Measurements from ENCODE around the gene NACAD. TPM values are rescaled to one million over a fixed set of nuclear protein-coding genes. Genes with fewer than 3 reads are reported as not detected.

The NACAD gene
- polyA plus RNA-seq, 3 donors = 0.95 to 3.3 (median 2.0) TPM

DNA sequence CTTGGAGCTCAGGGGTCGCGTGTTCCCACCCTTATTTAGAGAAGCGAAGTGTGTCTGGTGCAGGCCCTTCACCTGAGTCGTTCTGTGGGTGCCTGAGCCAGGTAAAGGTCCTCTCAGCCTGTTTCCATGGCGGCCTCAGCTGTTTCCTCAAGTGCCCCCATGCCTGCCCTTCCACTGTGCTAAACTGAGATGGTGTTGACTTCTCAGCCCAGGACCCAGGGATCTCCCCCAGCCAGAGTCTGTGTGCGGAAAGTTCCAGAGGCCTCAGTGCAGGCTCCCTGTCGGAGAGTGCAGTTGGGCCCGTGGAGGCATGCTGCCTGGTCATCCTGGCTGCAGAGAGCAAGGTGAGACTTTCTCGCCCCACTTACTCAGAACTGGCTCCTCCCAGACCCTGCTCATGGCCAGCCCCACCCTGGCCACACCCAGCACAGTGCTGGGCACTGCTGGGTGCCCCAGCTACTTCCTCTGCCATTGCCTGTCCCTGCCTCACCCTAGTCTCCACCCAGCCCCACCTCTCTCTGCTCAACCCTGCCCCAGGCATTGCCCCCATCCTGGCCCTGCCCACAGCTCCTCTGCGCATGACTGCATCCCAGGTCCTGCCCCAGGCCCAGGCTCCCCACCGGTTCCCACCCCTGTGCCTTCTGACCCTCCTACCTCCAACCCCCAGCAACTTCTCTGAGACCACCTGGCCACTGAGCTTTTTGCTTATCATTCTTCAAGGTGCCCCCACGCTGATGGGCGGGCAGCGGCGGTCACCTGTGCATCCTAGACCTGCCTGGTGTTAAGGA, 20.3 kb downstream of the NACAD start:
- WGBS, 3 donors = 95 to 97% (median 95%) methylated on average over 15 of the region's 15 CpGs
- H3K27ac ChIP-seq (ENCODE audit: low read depth, low read length) = no peak overlapping the region

- H3K27ac ChIP-seq (ENCODE audit: low read depth, low read length) = no peak overlapping the region
- 86 to 92% (median 91%) methylated on average over 3 of the region's 3 CpGs for WGBS, 3 donors
Observed at GRCh38 chr7:45067582-45067981, 21.2 kb downstream of the NACAD start.

DNA sequence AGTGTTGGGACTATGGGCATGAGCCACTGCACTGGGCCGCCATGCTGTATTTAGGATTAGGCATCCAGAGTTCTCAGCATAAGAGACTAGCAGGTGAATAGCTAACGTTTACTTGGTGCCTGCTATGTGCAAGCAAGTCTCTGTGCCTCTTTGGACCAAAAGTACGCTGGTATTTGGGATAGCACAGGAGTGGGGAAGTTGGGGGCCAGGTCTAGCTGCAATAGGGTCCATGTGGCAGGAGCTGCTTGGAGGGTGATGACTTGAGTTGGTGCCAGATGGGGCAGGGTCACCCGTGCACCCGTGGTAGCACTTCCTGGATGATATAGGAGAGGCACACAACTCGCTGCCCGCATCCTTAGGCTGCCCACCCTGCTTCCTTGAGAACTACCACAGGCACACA, 22.4 kb downstream of the NACAD start:
- WGBS, 3 donors = 76 to 91% (median 76%) methylated on average over 7 of the region's 7 CpGs
- H3K27ac ChIP-seq (ENCODE audit: low read depth, low read length) = no peak overlapping the region

GRCh38 chr7:45065031-45065995, 23.5 kb downstream of the NACAD start:
- 82 to 94% (median 88%) methylated on average over 12 of the region's 12 CpGs for WGBS, 3 donors
- no peak overlapping the region for H3K27ac ChIP-seq (ENCODE audit: low read depth, low read length)

- WGBS, 3 donors = 89 to 98% (median 90%) methylated on average over 16 of the region's 16 CpGs
- H3K27ac ChIP-seq (ENCODE audit: low read depth, low read length) = no peak overlapping the region
Observed at GRCh38 chr7:45064047-45064725, 24.6 kb downstream of the NACAD start.

DNA sequence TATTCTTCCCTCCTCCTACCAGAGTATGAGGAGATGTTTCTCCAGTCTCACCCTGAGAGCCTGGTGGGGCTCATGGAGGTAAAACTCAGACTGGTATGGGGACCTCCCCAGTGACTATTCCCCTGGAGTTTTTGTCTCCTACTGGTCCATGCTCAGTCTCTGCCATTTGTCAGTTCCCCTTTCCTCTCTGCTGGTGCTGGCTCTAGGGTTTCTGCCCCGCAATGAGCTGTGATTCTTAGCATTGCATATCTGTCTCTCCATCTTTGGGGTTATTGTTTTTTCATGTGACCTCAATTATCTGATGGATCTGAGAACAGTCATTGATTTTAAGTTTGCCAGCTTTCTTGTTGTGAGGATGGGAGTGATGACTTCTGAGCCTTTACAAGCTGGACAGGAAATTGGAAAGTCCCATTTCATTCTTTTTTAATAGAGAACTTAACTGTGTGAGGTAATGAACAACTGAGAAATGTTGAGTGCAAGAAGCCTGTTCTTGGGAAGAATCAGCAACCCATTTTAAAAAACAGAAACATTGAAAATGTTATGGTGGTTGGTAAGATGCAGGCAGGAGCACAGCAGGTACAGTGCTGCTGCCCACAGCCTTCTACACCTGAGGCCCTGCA, 26.9 kb downstream of the NACAD start:
- 83 to 95% (median 92%) methylated on average over 1 of the region's 1 CpG for WGBS, 3 donors
- no peak overlapping the region for H3K27ac ChIP-seq (ENCODE audit: low read depth, low read length)

- no peak overlapping the region for H3K27ac ChIP-seq (ENCODE audit: low read depth, low read length)
- WGBS, 3 donors = 97 to 99% (median 98%) methylated on average over 2 of the region's 2 CpGs
Observed at GRCh38 chr7:45061352-45061751, 27.4 kb downstream of the NACAD start.

DNA sequence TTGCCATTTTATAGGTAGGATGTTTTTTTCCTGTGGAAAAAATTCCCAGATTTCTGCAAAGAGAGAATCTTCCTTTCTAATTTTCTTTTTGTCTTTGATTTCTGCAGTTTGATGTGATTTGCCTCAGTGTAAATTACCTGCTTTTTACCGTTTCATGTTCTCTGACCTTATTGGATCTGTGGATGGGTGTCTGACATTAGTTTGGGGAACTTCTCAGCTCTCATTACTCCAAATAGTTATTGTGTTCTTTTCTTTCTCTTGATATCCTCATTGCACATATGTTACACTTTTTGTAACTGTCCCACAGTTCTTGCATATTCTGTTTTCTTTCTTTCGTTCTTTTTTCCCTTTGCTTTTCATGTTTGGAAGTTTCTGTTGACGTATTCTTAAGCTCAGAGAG, 28.5 kb downstream of the NACAD start:
- WGBS, 3 donors = 96 to 99% (median 98%) methylated on average over 3 of the region's 3 CpGs
- no peak overlapping the region for H3K27ac ChIP-seq (ENCODE audit: low read depth, low read length)

- no peak overlapping the region for H3K27ac ChIP-seq (ENCODE audit: low read depth, low read length)
- WGBS, 3 donors = 85 to 92% (median 90%) methylated on average over 5 of the region's 5 CpGs
Observed at GRCh38 chr7:45057878-45058277, 30.9 kb downstream of the NACAD start.

GRCh38 chr7:45055594-45056219, 33.1 kb downstream of the NACAD start:
- 98 to 99% (median 98%) methylated on average over 5 of the region's 5 CpGs for WGBS, 3 donors

GRCh38 chr7:45055016-45055415, 33.8 kb downstream of the NACAD start:
- WGBS, 3 donors = 81 to 88% (median 86%) methylated on average over 5 of the region's 5 CpGs
- no peak overlapping the region for H3K27ac ChIP-seq (ENCODE audit: low read depth, low read length)

More at GRCh38 chr7:45055594-45056219, 33.1 kb downstream of the NACAD start:
- H3K27ac ChIP-seq (ENCODE audit: low read depth, low read length) = no peak overlapping the region

- H3K27ac ChIP-seq (ENCODE audit: low read depth, low read length) = no peak overlapping the region
- WGBS, 3 donors = 94 to 96% (median 96%) methylated on average over 3 of the region's 3 CpGs
Observed at GRCh38 chr7:45054442-45054841, 34.3 kb downstream of the NACAD start.

DNA sequence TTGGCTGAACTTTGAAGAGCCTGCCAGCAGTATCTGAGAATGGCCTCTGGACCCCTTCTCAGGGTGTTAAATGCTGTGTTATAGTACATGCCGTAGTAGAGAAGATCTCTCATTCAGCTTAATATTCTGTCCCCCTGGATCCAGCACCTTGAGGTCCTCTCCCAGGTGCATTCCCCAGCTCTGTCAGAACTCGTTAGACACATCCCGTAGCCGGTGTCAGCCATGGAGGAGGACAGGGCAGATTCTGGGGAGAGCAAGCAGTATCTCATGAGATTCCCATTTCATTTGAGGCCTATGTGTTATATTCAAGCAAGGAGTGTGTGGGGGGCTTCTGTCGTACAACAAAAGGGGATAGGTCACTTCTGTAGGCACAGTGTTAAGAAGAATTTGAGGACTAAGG, 34.8 kb downstream of the NACAD start:
- H3K27ac ChIP-seq (ENCODE audit: low read depth, low read length) = no peak overlapping the region
- WGBS, 3 donors = 98 to 100% (median 99%) methylated on average over 5 of the region's 5 CpGs

- 63 to 99% (median 64%) methylated on average over 6 of the region's 6 CpGs for WGBS, 3 donors
- no peak overlapping the region for H3K27ac ChIP-seq (ENCODE audit: low read depth, low read length)
Observed at GRCh38 chr7:45053401-45053800, 35.4 kb downstream of the NACAD start.

DNA sequence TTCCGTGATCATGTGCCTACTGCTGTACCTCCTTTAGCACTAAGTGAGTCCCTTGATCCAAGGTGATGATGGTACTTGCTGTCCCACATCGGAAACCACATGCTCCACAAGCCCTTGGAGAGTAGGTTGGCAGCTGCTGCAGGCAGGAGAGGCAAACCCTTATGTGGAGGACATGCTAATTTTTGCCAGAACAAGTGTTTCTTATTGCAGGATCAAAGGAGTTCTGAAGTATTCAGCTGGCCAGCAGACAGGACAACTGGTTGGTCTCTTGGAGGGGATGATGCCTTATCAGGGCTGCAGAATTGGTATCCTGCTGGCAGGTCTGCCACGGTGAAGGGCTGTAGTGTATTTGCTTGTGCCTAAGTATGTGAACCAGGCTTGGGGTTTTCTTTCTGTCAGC, 36.8 kb downstream of the NACAD start:
- WGBS, 3 donors = 83 to 92% (median 91%) methylated on average over 3 of the region's 3 CpGs
- H3K27ac ChIP-seq (ENCODE audit: low read depth, low read length) = no peak overlapping the region

GRCh38 chr7:45050198-45050597, 38.6 kb downstream of the NACAD start:
- WGBS, 3 donors = 90 to 96% (median 94%) methylated on average over 2 of the region's 2 CpGs
- no peak overlapping the region for H3K27ac ChIP-seq (ENCODE audit: low read depth, low read length)

DNA sequence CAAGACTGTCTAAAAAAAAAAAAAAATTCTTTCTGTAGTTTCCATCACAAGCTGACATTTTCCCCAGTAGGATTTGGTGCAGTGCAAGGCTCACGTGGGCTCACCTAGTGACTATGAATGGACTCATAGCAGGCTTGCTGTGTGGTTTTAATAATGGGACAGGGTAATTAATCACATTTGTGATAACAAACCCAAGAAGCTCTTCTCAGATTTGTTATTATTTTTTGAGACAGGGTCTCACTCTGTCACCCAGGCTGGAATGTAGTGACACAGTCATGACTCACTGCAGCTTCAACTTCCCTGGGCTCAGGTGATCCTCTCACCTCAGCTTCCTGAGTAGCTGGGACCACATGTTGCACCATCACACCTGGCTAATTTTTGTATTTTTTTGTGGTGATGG, 40.0 kb downstream of the NACAD start:
- 97 to 100% (median 100%) methylated on average over 1 of the region's 1 CpG for WGBS, 3 donors
- no peak overlapping the region for H3K27ac ChIP-seq (ENCODE audit: low read depth, low read length)

GRCh38 chr7:45044338-45044737, 44.4 kb downstream of the NACAD start:
- WGBS, 3 donors = 74 to 93% (median 77%) methylated on average over 5 of the region's 5 CpGs
- no peak overlapping the region for H3K27ac ChIP-seq (ENCODE audit: low read depth, low read length)

Data from adipose tissue (tissue), 3 donors.